Measurements from ENCODE around the gene OR4D10. TPM values are rescaled to one million over a fixed set of nuclear protein-coding genes. Genes with fewer than 3 reads are reported as not detected.

OR4D10 gene
- total RNA-seq, 1 experiment from 2014 or later, result not detected

- Histone ChIP-seq H3K4me1 (ENCODE audit: insufficient read depth, low read length) (no peaks in the 10 kb centered on the region), H3K27ac (ENCODE audit: low read length) (no peak overlapping the region), H3F3A (ENCODE audit: low read length, unreplicated experiment) (no peaks in the 10 kb centered on the region), H3K79me2 (ENCODE audit: low read length) (no peaks in the 10 kb centered on the region), H3K9me2 (replicated peaks; ENCODE audit: low read length) (no peaks in the 10 kb centered on the region), H3K9me3 (ENCODE audit: low read length) (no peaks in the 10 kb centered on the region), H4K20me1 (ENCODE audit: low read length) (no peaks in the 10 kb centered on the region), H3K4me3 (ENCODE audit: low read length) (no peak overlapping the region), H2AFZ (ENCODE audit: low read length) (no peak overlapping the region), H3K27me3 (ENCODE audit: low read length) (peaks cover 58% of the 10 kb centered on the region), H3K4me2 (ENCODE audit: low read length) (no peak overlapping the region), H3K36me3 (ENCODE audit: low read depth, low read length) (no peaks in the 10 kb centered on the region), H3K9ac (ENCODE audit: low read length) (no peak overlapping the region)
- CTCF ChIA-PET, result no interaction called here
- ATAC-seq (no peak), DNase-seq (no peak)
- intact Hi-C loops (cut with micrococcal nuclease), result no loop called here
- POLR2A ChIA-PET (ENCODE audit: unreplicated experiment), result no interaction called here
- BruUV-seq (replicated peaks), result no TSS peak
- no peak for TF ChIP-seq CTCF (conservative IDR thresholded peaks at IDR 0.05; ENCODE audit: low read depth, low read length)
- TF ChIP-seq EZH2 (IDR thresholded peaks at IDR 0.05; ENCODE audit: low read length, unreplicated experiment), result no peak
- TF ChIP-seq EZH2phosphoT487 (IDR thresholded peaks at IDR 0.05; ENCODE audit: borderline replicate concordance, low read length), result no peak
Observed at GRCh38 chr11:59520741-59521140, 47.6 kb downstream of the OR4D10 start.

- Histone ChIP-seq H3K27ac (ENCODE audit: low read length) (no peak overlapping the region), H2AFZ (ENCODE audit: low read length) (no peak overlapping the region), H3K4me3 (ENCODE audit: low read length) (no peak overlapping the region), H3K9me3 (ENCODE audit: low read length) (no peaks in the 10 kb centered on the region), H3K79me2 (ENCODE audit: low read length) (no peaks in the 10 kb centered on the region), H3K9ac (ENCODE audit: low read length) (no peak overlapping the region), H3K4me1 (ENCODE audit: insufficient read depth, low read length) (no peaks in the 10 kb centered on the region), H3K4me2 (ENCODE audit: low read length) (no peak overlapping the region), H3F3A (ENCODE audit: low read length, unreplicated experiment) (no peaks in the 10 kb centered on the region), H3K9me2 (replicated peaks; ENCODE audit: low read length) (no peaks in the 10 kb centered on the region), H4K20me1 (ENCODE audit: low read length) (no peaks in the 10 kb centered on the region), H3K36me3 (ENCODE audit: low read depth, low read length) (no peaks in the 10 kb centered on the region), H3K27me3 (ENCODE audit: low read length) (peaks cover 48% of the 10 kb centered on the region)
- intact Hi-C loops (cut with micrococcal nuclease), result no loop called here
- BruUV-seq (replicated peaks), result no TSS peak
- TF ChIP-seq CTCF (conservative IDR thresholded peaks at IDR 0.05; ENCODE audit: low read depth, low read length) (0 out of 2 replicates have a peak, but pooled peaks have one; percentile 18), EZH2phosphoT487 (IDR thresholded peaks at IDR 0.05; ENCODE audit: borderline replicate concordance, low read length) (no peak)
- DNase-seq (peak; percentile 17), ATAC-seq (0 out of 2 replicates have a peak, but pooled peaks have one; percentile 35)
- ChIA-PET POLR2A (ENCODE audit: unreplicated experiment) (no interaction called here), CTCF (no interaction called here)
Observed at GRCh38 chr11:59523541-59523940, 50.4 kb downstream of the OR4D10 start.

- ChIA-PET POLR2A (ENCODE audit: unreplicated experiment) (no interaction called here), CTCF (no interaction called here)
- Histone ChIP-seq H3K4me1 (ENCODE audit: insufficient read depth, low read length) (no peaks in the 10 kb centered on the region), H3K9me2 (replicated peaks; ENCODE audit: low read length) (no peaks in the 10 kb centered on the region), H2AFZ (ENCODE audit: low read length) (no peak overlapping the region), H3K27ac (ENCODE audit: low read length) (no peak overlapping the region), H3K9ac (ENCODE audit: low read length) (no peak overlapping the region), H3K27me3 (ENCODE audit: low read length) (peaks cover 23% of the 10 kb centered on the region), H3K4me2 (ENCODE audit: low read length) (no peak overlapping the region), H4K20me1 (ENCODE audit: low read length) (no peaks in the 10 kb centered on the region), H3F3A (ENCODE audit: low read length, unreplicated experiment) (no peaks in the 10 kb centered on the region), H3K4me3 (ENCODE audit: low read length) (no peak overlapping the region), H3K79me2 (ENCODE audit: low read length) (no peaks in the 10 kb centered on the region), H3K36me3 (ENCODE audit: low read depth, low read length) (no peaks in the 10 kb centered on the region), H3K9me3 (ENCODE audit: low read length) (no peaks in the 10 kb centered on the region)
- intact Hi-C loops (cut with micrococcal nuclease), result no loop called here
- BruUV-seq (replicated peaks), result no TSS peak
- DNase-seq (no peak), ATAC-seq (no peak)
- TF ChIP-seq EZH2phosphoT487 (IDR thresholded peaks at IDR 0.05; ENCODE audit: borderline replicate concordance, low read length) (no peak), EZH2 (IDR thresholded peaks at IDR 0.05; ENCODE audit: low read length, unreplicated experiment) (no peak), CTCF (conservative IDR thresholded peaks at IDR 0.05; ENCODE audit: low read depth, low read length) (no peak)
Observed at GRCh38 chr11:59528711-59529110, 55.6 kb downstream of the OR4D10 start.

Other genes starting within 250 kb of the OR4D10 start
- not detected in 2 replicates for gene OR5AN1, start 114.4 kb upstream of the OR4D10 start, total RNA-seq (2014; rRNA removed)
- not detected in 2 replicates for gene OR5A2, start 46.9 kb upstream of the OR4D10 start, total RNA-seq (2014; rRNA removed)
- not detected in 2 replicates for gene OR5A1, start 36.8 kb upstream of the OR4D10 start, total RNA-seq (2014; rRNA removed)
- gene OR4D6, start 16.4 kb upstream of the OR4D10 start, total RNA-seq (2014; rRNA removed), result not detected in 2 replicates
- not detected in 2 replicates for gene OR4D11, start 30.3 kb downstream of the OR4D10 start, total RNA-seq (2014; rRNA removed)
- gene OR4D9, start 38.2 kb downstream of the OR4D10 start, total RNA-seq (2014; rRNA removed), result not detected in 2 replicates
- gene OSBP, start 142.5 kb downstream of the OR4D10 start, total RNA-seq (2014; rRNA removed), result 36.3 and 59.4 TPM in 2 replicates
- gene PATL1, start 195.7 kb downstream of the OR4D10 start, total RNA-seq (2014; rRNA removed), result 18.1 and 23.1 TPM in 2 replicates
- not detected in 2 replicates for gene OR10V1, start 240.5 kb downstream of the OR4D10 start, total RNA-seq (2014; rRNA removed)

Data from PC-3 (cell line).